GM18519 (cell line): ENCODE measurements around the gene AGPAT3.

ENCODE experiments used
- ATAC-seq: cut with Tn5 transposase; IDR thresholded peaks from one replicate; pipeline ENCODE4 v1.9.1; 2021; ENCODE audit warnings: mild to moderate bottlenecking, moderate library complexity; ENCODE audit not compliant: unreplicated experiment, low FRiP score

The AGPAT3 gene

DNA sequence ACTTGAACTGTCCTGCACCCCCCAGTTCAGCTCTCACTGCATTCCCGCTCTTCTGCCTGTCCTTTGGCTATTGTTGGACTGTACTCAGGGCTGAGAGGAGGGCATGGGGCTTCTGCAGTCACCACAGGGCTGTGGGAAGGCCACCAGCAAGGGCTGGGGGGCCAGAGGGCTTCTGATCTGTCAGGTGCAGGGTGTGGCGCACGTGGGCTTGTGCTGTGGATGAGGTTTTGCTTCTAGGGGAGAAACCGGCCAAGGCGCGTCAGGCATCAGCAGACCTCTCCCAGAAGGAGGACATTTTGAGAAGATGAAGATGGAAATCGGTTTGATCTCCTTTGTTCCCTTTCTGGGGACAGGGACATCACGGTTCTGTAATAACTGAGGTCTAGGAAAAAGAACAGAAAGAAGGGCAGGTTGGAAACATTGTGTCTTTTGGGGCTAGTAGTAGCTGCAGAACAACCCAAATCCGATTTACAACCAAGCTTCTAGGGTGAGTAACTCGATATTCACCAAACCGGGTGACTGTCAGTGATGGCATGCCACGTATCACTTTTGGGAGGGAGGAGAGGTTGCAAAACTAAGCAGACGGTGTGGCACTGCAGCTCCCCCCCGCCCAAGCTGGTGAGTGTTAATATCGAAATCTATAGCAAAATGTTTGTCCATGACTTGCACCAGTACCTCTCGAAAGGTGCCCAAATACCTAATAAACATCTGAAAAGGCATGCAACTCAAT, 40.9 kb downstream of the AGPAT3 start:
- no peak for ATAC-seq

DNA sequence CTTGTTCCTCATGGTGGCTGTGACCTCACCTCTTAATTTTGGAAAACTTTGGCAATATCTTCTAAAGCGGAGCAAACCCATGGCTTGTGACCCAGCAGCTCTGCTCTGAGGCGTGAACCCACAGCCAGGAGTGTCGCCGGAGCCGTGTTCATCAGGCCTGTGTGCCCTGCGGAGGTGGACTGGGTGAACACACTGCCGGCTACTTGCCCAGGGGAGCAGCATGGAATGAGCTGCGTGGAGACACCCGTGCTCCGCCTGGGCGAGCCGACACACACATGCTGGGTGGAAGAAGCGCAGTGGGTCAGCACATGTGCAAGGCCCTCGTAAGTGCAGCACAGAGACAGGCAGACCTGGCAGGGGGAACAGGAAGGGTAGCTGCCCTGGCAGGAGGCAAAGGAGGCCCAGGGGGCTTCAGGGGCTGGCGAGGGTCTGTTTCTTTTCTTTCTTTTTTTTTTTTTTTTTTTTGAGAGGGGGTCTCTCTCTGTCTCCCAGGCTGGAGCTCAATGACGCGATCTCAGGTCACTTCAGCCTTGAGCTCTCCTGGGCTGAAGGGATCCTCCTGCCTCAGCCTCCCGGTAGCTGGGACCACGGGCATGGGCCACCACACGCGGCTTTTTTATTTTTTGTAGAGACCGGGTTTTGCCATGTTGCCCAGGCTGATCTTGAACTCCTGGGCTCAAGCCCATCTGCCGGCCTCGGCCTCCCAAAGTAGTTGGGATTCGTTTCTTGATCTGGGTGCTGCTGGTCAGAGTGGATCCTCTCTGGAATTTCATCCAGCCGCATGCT, 41.8 kb downstream of the AGPAT3 start:
- no peak for ATAC-seq

DNA sequence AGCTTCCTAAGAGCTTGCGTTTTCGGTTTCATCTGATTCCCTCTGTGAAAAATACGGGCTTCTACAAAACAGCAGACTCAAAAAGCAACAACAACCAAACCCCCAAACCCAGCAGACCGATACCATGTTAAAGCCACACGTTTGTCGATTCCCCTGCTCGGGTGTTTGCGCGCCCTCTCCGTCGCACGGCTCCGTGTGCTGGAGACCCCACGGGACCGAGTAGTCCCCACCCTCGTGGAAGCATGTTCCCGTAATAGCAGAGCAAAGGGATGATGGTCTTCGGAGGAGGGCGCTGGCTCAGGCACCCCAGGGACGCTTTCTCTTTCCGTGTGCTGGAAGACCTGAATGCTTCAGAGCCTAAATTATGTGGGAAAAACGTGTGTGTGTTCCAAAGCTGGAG, 42.7 kb downstream of the AGPAT3 start:
- ATAC-seq = no peak

DNA sequence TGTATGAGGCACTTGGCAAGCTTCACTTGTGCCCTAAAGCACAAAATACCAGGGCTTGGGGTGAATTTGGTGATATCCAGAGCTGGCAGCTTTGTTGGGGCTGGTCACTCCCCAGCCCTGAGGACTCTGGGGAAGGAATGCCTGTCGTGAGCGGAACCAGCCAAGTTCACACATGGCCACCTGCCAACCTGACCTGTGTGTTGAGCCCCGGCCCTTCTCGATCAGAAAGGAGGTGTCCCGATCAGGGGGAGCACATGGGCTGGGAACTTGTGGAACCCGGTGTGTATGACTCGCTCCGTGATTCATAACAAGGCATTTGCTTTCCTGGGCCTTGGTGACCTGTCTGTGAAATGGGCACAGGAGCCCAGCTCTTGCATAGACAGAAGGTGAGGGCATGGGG, 43.1 kb downstream of the AGPAT3 start:
- no peak for ATAC-seq

DNA sequence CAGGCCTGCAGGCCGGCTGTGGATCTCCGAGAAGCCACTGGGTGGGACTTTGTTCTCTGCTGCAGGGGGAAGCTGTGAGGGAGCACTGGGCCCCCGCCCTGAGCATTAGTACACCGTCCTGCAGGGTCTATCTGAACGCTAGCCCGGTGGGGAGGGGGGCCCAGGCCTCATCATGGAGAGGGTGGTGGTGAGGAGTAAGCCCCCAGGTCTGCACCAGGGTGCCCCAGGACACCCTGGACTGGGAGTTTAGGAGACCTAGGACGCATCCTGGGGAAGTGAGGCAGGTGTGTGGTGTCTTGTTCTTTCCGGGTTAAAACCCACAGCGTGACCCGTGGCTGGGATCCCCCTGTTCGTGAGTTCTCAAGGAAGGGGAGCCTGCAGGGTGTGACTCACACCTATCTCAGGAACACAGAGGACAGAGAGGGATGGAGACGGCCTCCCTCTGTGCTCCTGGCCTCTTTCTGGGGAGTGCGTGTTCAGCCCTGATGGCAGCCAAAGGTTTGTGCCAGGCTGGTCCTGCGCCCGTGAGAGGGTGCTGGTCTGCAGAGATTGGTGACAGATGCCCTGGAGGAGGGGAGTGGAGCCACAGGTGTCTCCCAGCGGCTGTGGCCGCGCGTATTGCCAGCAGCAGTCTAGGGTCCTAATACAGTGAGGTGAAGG, 44.8 kb downstream of the AGPAT3 start:
- no peak for ATAC-seq

DNA sequence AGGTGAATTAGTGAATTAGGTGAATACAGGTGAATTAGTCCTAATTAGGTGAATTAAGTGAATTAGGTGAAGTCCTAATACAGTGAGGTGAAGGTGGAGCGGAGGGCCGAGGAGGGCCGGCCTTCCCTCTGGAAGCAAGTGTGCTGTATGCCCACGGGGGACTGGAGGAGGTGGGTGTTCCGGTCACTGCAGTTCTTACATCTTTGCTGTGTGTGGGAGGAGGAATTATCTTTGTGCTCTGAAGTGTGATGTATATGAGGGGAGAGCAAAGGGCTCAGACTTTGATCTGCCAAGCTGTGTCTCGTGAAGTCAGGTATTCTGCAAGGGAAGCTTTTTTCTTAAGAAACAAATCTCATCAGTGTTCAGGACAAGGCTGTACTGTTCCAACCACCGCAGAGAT, 45.4 kb downstream of the AGPAT3 start:
- no peak for ATAC-seq

DNA sequence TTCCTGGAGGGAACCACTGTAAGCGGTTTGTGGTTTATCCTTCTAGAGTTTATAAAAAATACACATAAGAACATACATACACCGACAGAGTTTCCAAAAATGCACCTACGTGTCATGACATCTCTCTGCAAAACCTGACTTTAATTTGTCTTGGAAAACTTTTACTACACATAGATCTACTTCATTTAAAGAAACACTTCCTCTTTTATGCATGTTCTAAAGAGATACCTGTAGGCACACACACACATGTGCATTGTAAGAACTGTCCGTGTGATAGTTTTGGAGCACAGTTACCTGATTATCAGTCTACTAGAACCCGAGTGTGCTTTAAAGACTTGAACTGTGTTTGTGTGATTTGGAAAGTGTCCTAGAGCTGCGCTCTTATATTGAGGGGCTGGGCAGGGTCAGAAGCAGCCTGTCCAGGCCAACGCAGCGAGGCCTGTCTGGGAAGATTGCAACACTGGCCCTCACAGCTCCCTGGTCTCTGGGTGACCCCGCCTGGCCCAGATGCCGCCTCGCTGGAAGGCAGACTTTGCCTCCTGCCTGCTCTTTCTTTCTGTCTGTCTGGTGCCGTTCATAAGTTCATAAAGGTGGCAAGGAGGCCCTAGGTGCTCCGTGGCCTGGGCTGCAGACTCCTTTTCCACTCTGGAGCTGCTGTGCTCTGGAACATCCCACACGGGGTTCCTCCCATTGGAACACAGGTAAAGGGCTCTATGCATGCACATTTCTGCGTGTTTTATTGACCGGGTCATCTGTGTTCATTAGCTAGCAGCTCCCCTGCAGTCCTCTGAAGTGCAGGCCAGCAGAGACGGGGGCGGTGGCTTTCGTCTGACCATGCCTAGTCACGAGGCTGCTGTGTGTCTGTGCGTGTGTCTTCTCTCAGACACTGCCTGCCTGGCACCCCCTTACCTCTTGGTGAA, 46.3 kb downstream of the AGPAT3 start:
- no peak for ATAC-seq

DNA sequence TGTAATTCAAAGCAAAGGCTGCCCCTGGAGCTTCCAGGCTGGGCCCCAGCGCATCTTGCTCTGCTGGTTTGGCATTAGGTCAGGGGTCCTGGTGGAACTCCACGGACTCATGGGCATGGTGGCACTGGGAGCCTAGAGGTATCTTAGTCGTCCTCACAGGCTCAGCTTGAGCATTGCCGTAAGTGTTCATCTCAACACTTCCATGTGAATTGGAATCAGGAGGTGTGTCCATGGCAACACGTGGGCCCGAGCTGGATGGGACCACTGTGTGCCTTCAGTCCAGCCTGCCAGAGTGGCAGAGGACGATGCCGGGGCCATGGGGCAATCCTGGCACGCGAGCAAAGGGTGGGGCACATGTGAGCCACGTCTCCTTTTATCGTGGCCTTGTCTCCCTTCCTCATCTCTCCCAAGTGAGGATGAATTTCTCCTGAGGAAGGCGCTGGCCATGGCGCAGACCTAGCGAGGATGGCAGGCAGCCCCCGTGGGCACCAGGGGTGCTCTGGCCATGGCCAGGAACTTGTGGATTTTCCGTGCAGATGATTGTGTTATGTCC, 47.0 kb downstream of the AGPAT3 start:
- no peak for ATAC-seq

DNA sequence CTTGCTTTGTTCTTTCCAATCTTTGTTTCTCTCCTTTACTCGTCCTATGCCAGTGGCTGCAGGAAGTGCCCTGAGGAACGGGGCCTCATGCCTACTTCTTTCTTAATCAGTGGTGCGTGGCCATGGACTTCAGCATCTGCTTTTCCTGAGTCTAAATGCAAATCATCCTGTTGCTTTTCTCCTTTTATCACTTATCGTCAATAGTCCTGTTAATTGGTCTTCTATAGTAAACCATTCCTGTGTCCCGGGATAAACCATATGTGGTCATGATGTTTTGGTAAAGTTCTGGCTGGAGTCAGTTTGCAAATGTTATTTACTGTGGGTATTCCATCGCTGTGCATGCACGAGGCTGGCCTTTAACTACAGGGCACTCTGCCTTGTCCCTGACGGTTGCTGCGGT, 47.5 kb downstream of the AGPAT3 start:
- no peak for ATAC-seq

DNA sequence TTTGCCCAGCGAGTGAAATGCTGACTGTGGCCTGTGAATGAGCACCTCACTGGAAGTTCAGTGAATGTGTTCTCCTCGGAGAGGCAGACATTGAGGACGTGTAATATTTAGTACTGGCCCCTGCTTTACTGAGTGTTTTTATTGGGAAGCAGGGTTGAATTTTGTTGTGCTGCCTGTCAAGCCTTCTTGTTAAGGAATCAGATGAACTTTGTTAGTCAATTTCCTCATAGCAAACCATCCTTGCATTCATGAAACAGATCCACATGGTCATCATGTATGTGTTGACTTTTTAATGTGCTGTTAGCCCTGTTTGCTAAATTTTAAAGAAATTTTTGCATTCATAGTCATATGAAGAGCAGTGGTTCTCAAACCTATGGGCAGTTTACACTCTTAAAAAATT, 47.9 kb downstream of the AGPAT3 start:
- ATAC-seq = no peak

DNA sequence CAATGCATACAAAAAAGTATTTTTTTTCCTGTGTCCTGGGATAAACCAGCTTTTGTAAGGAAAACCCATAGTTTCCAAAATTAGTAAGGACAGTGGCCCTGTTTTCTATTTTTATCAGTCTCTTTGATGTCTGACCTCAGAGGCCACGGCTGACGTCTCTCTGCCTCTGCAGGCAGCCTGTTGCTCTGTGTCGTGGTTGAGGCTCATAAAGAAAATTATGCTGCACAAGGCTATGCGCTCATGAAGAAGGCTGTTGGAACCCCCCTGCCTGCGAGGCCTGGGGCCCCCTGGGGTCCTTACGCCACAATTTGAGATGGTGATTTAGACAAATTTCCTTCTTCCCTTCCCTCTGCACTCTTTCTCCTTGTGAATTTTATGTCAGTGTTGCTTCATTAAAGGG, 48.9 kb downstream of the AGPAT3 start:
- no peak for ATAC-seq

DNA sequence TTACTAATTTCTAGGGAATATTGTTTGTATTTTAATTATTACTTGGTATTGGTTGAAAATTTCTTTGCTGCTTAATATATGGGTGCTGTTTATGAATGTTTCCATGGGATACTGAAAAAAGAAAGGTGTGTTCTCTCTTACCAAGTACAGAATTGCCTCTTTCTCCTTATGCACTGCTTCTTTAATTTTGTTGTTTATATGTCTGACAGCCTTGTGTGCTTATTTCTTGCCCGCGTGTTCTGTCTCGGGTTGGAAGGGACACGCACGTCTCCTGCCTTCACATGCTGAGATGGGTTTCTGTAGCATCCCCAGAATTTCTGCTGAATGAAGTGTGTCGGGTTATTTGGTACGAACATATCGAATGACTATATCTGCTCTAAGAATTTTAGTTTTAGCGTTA, 51.1 kb downstream of the AGPAT3 start:
- no peak for ATAC-seq

DNA sequence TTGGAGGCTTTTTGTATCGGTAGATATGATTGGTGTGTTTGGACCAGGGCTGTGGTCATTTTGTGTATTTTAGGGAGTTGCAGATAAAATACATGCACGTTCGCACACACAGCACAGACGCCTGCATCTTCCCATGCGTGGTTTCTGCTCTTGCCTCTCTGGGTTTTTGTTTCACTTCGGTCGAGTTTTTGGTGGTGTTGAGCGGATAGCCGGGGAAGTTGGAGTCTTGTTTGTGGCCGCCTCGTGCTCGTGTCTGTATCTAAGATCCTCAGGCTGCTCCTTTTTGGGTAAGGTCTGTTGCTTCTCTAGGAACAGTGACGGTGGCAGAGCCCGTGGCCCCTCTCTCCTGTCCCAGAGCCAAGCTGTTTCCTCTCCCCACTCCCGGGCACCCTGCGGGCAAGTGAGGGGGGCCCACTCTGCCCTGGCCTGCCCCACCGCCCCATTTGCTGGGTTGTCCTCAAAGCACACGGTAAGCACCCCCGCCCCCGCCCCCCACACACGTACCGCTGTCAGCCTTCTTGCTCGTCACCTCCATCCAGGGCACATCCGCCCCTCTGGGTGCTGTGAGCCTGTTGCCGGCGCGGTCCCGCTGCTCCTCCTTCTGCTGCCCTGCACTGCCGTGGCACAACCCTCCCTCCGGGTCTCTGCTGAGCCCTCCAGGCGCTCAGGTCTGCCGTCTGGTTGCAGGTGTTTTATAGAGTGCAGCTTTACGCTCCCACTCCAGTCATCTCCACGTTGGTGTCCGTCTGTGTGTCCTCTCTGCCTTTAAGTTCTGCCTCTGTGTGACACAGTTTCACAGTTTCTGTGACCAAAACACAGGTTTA, 51.9 kb downstream of the AGPAT3 start:
- ATAC-seq = no peak

DNA sequence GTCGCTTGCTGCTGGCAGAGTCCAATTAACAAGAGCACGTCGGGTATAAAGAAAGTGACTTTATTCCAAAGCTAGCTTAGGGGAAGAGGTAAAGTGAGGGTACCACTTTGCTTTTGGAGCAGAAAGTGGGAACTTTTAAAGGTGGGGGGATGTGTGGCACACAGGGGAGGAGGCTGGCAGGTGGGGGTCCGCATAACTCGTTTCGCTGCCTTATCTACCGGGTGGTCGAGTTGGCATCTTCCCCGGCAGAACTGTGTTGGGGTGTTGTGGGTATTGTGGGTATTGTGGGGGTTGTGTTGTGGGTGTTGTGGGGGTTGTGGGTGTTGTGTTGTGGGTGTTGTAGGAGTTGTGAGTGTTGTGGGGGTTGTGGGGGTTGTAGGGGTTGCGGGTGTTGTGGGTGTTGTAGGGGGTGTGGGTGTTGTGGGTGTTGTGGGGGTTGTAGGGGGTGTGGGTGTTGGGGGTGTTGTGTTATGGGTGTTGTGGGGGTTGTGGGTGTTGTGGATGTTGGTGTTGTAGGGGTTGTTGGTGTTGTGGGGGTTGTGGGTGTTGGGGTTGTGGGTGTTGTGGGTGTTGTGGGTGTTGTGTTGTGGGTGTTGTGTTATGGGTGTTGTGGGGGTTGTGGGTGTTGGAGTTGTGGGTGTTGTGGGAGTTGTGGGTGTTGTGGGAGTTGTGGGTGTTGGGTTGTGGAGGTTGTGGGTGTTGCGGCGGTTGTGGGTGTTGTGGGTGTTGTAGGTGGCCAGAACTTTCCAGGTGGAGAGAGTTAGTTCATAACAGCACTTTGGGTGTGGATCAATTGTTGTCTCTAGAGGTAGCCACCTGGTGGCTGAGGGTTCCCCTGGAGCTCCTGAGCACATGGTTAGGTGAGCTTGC, 52.7 kb downstream of the AGPAT3 start:
- no peak for ATAC-seq

DNA sequence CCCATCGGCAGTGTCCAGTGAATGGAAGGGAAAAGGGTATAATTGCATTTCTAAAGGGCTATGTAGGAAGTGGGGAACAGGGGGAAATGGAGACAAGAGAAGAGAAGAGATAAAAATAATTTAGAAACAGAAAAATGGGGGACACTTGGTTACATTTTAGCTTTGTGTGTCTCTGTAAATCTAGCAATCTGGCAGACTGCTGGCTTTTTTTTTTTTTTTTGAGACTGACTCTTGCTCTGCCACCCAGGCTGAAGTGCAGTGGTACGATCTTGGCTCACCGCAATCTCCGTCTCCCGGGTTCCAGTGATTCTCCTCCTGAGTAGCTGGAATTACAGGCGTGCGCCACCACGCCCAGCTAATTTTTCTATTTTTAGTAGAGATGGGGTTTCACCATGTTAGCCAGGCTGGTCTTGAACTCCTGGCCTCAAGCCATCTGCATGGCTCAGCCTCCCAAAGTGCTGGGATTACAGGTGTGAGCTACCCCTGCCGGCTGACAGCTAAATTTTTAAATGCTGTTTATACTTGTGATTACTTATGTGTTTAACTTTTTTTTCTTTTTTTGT, 53.4 kb downstream of the AGPAT3 start:
- no peak for ATAC-seq

DNA sequence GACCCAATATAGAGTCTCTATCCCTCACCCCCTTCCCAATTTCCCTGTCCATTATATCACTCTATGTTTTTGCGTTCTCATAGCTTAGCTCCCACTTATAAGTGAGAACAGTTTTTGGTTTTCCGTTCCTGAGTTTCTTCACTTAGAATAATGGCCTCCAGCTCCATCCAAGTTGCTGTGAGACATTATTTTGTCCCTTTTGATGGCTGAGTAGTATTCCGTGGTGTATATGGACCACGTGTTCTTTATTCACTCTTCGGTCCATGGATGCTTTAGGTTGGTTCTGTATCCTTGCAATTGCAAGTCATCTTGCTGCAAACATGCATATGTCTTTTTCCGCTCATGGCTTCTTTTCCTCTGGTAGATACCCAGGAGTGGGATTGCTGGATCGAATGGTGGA, 54.3 kb downstream of the AGPAT3 start:
- ATAC-seq = no peak

DNA sequence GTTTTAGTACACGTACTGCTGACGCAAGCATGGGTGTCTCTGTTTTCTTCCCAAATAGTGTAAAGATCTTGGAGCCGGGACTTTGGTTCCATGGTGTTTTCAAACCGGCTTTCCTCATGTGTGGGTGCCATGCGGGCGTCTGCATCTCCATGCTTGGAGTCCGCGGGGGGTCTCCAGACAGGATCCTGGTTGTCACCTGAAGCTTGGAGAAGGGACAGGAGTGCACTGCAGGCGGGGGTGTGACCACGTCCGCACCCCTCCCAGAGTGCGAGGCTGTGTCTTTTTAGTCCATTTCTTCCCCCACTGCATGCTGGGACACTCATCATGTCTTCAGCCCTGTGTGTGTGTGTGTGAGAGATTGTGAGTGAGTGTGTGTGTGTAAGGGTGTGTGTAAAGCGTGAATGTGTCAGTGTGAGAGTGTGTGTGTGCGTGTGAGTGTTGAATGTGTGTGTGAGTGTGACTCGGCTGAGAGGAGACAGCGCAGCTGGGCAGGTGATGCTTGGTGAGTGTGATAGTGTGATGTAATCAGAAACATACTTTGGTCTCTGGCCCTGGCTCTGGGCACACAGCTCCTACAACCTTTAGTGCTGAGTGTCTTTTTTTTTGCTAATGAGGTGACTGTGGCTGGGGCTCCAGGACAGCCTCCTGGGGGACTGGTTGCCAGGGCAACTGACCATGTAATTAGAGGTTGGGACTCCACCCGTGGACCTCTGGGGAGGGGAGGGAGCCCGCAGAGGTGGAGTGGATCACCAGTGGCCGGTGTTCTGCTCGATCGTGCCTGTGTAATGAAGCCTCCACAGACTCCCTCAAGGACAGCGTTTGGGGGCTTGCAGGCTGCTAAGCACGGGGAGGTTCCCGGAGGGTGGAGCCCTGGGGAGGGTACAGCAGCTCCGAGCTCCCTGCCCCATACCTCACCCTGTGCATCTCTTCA, 55.1 kb downstream of the AGPAT3 start:
- no peak for ATAC-seq
